Measurements from ENCODE around the gene LRRC7.

DNA sequence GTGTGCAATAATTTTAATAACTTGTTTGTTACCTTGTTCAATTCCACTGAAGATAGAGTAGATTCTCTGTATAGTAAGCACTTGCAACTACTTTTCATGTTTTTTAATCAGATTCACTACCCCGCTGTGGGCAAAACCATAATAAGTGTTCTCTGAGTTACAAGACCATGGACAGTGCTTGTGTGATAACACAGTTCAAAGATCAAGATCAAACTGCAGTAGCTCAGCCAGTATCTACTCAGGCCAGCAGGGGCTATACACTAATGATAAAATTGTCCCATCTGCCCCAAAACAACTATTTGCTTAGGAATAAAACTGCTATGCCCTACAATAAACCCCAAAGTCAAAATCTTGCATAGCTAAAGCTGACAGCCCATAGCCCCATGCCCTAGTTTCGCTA is 129.6 kb downstream of the LRRC7 start:
- TF ChIP-seq TAF1 (IDR thresholded peaks at IDR 0.05; ENCODE audit: borderline replicate concordance, low read depth, low read length) = no peak
- no peak for TF ChIP-seq CTCF (IDR thresholded peaks at IDR 0.05)
- TF ChIP-seq POLR2AphosphoS5 (IDR thresholded peaks at IDR 0.05; ENCODE audit: low read depth, low read length) = no peak
- no peak for TF ChIP-seq SMC3 (IDR thresholded peaks at IDR 0.05; ENCODE audit: low read depth, low read length)
- no peak for TF ChIP-seq MAX (IDR thresholded peaks at IDR 0.05; ENCODE audit: low read depth)
- TF ChIP-seq REST (IDR thresholded peaks at IDR 0.05; ENCODE audit: low read depth, low read length) = no peak
- TF ChIP-seq TEAD4 (IDR thresholded peaks at IDR 0.05; ENCODE audit: borderline replicate concordance, insufficient read depth) = no peak
- no peak for TF ChIP-seq GABPA (IDR thresholded peaks at IDR 0.05; ENCODE audit: low read depth)
- TF ChIP-seq JUND (IDR thresholded peaks at IDR 0.05) = no peak

Data from SK-N-SH (cell line).